Neural cell (in vitro differentiated cells): ENCODE data around the gene LCP1. TPM values are rescaled to one million over a fixed set of nuclear protein-coding genes. Genes with fewer than 3 reads are reported as not detected.

Experiments
- H2AFZ ChIP-seq: fragments of 200-600, 300-800 bp; sonication (generic), shearing (Covaris generic); 2 replicates; pipeline ENCODE4 v1.6.0; 2014; ENCODE audit warnings: low read depth, mild to moderate bottlenecking, antibody characterized with exemption, low read length, moderate library complexity
- H3F3A ChIP-seq: fragments of 200-600 bp; shearing (Covaris generic); 2 replicates; pipeline ENCODE4 v1.6.1; 2016; ENCODE audit warnings: mild to moderate bottlenecking, moderate library complexity, mixed read lengths, antibody characterized with exemption, low read length; ENCODE audit not compliant: insufficient read depth, poor library complexity, severe bottlenecking
- H3K27ac ChIP-seq: fragments of 200-600, 300-800 bp; sonication (generic), shearing (Covaris generic); 2 replicates; pipeline ENCODE4 v1.5.1; 2014; ENCODE audit warnings: mild to moderate bottlenecking, low read length, moderate library complexity
- H3K27me3 ChIP-seq: fragments of 300-800, 200-600 bp; sonication (generic), shearing (Covaris generic); 2 replicates; pipeline ENCODE4 v1.6.0; 2014; ENCODE audit warnings: mild to moderate bottlenecking, low read depth, low read length, moderate library complexity; ENCODE audit not compliant: insufficient read depth
- H3K36me3 ChIP-seq: fragments of 300-800, 200-600 bp; sonication (generic), shearing (Covaris generic); 2 replicates; pipeline ENCODE4 v1.5.1; 2014; ENCODE audit warnings: mild to moderate bottlenecking, antibody characterized with exemption, low read length, moderate library complexity; ENCODE audit not compliant: insufficient read depth
- H3K4me2 ChIP-seq: fragments of 300-800, 200-600 bp; sonication (generic), shearing (Covaris generic); 2 replicates; pipeline ENCODE4 v1.6.0; 2014; ENCODE audit warnings: mild to moderate bottlenecking, low read length
- H3K4me3 ChIP-seq: fragments of 300-800, 200-600 bp; sonication (generic), shearing (Covaris generic); 2 replicates; pipeline ENCODE4 v1.5.1; 2014; ENCODE audit warnings: mild to moderate bottlenecking, low read length, moderate library complexity
- H3K79me2 ChIP-seq: fragments of 200-600 bp; shearing (Covaris generic); replicated peaks from 2 replicates; pipeline ENCODE4 v1.6.0; 2014; ENCODE audit warnings: mild to moderate bottlenecking, low read length, moderate library complexity; ENCODE audit not compliant: insufficient read depth
- H3K9ac ChIP-seq: fragments of 300-800, 200-600 bp; sonication (generic), shearing (Covaris generic); 2 replicates; pipeline ENCODE4 v1.6.1; 2016; ENCODE audit warnings: mild to moderate bottlenecking, low read length, mixed read lengths
- H3K9me2 ChIP-seq: fragments of 200-600 bp; shearing (Covaris generic); 2 replicates; pipeline ENCODE4 v1.6.1; 2016; ENCODE audit warnings: mild to moderate bottlenecking, low read length, mixed read lengths; ENCODE audit not compliant: insufficient read depth
- H3K9me3 ChIP-seq: fragments of 200-600, 300-800 bp; sonication (generic), shearing (Covaris generic); 2 replicates; pipeline ENCODE4 v1.6.1; 2016; ENCODE audit warnings: mild to moderate bottlenecking, mixed run types, low read length, moderate library complexity, mixed read lengths
- H4K20me1 ChIP-seq: fragments of 200-600 bp; shearing (Covaris generic); 2 replicates; pipeline ENCODE4 v1.6.1; 2016; ENCODE audit warnings: mild to moderate bottlenecking, mixed run types; ENCODE audit not compliant: insufficient read depth
- EP300 ChIP-seq: fragments of 450-650 bp; conservative IDR thresholded peaks from 2 replicates; pipeline ENCODE4 v1.6.1; 2014; ENCODE audit warnings: antibody characterized with exemption, mild to moderate bottlenecking, moderate library complexity; ENCODE audit not compliant: poor library complexity, severe bottlenecking
- EZH2 ChIP-seq: fragments of 200-600, 300-800 bp; shearing (Covaris generic), sonication (generic); IDR thresholded peaks from 2 replicates; pipeline ENCODE4 v1.6.1; 2014; ENCODE audit warnings: antibody characterized with exemption, low read length, borderline replicate concordance, mild to moderate bottlenecking; ENCODE audit not compliant: insufficient read depth, poor library complexity, severe bottlenecking
- MXI1 ChIP-seq: fragments of 450-650 bp; conservative IDR thresholded peaks from 2 replicates; pipeline ENCODE4 v1.6.1; 2014; ENCODE audit warnings: antibody characterized with exemption, mild to moderate bottlenecking; ENCODE audit not compliant: poor library complexity, severe bottlenecking
- POLR2AphosphoS5 ChIP-seq: IDR thresholded peaks from 2 replicates; pipeline ENCODE4 v1.6.1; 2012
- RAD21 ChIP-seq: fragments of 450-650 bp; conservative IDR thresholded peaks from 2 replicates; pipeline ENCODE4 v1.6.1; 2014; ENCODE audit warnings: antibody characterized with exemption, mild to moderate bottlenecking, moderate library complexity
- SMC3 ChIP-seq: fragments of 450-650 bp; conservative IDR thresholded peaks from 2 replicates; pipeline ENCODE4 v1.6.1; 2014; ENCODE audit warnings: antibody characterized with exemption, mild to moderate bottlenecking, moderate library complexity; ENCODE audit not compliant: poor library complexity
- TAF1 ChIP-seq: IDR thresholded peaks from 2 replicates; pipeline ENCODE4 v1.6.1; 2012; ENCODE audit warnings: low read depth
- polyA plus RNA-seq: library from polyadenylated mRNA; depleted of rRNA; stranded (reverse); fragments of >200 nt; gene quantifications from 2 replicates; pipeline ENCODE4 v1.2.3, GENCODE V29; 2014
- TF ChIP-seq, protein P1 (sequence below): IDR thresholded peaks from 2 replicates; pipeline ENCODE4 v1.6.1; 2012; ENCODE audit warnings: borderline replicate concordance
- TF ChIP-seq, protein P2 (sequence below): fragments of 450-650 bp; IDR thresholded peaks from 2 replicates; pipeline ENCODE4 v1.5.1; 2014; ENCODE audit warnings: antibody characterized with exemption, mild to moderate bottlenecking, moderate library complexity; ENCODE audit not compliant: poor library complexity, severe bottlenecking

Gene LCP1
- polyA plus RNA-seq, 1 donor from 2014 or later: 0.76 TPM

DNA sequence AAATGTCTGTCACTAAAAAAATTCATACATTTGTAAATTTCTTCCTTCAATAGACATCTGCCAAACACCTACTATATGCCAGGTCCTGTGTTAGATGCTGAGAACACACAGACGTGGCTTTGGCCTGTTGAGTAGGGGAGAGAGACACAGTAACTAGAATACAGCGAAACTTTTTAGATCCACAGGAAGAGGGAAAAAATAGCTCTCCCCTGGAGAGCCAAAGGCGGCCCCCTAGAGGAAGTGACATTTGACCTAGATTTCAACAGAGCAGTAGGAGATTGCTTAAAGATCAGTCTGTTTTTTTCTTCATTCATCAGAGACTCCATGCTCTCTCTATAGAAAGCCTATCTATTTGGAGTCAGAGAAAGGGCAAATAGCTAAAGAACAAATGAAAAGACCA lies 11.3 kb downstream of the LCP1 start:
- Histone ChIP-seq H3K27me3 (no peaks in the 10 kb centered on the region), H3K4me2 (no peak overlapping the region), H3K9ac (no peak overlapping the region), H3K36me3 (no peaks in the 10 kb centered on the region), H3K4me3 (no peak overlapping the region), H3K79me2 (no peaks in the 10 kb centered on the region), H3K27ac (no peak overlapping the region), H3K9me2 (no peaks in the 10 kb centered on the region), H2AFZ (no peak overlapping the region), H3F3A (no peaks in the 10 kb centered on the region), H4K20me1 (no peaks in the 10 kb centered on the region), H3K9me3 (no peaks in the 10 kb centered on the region)
- TF ChIP-seq, protein P1, sequence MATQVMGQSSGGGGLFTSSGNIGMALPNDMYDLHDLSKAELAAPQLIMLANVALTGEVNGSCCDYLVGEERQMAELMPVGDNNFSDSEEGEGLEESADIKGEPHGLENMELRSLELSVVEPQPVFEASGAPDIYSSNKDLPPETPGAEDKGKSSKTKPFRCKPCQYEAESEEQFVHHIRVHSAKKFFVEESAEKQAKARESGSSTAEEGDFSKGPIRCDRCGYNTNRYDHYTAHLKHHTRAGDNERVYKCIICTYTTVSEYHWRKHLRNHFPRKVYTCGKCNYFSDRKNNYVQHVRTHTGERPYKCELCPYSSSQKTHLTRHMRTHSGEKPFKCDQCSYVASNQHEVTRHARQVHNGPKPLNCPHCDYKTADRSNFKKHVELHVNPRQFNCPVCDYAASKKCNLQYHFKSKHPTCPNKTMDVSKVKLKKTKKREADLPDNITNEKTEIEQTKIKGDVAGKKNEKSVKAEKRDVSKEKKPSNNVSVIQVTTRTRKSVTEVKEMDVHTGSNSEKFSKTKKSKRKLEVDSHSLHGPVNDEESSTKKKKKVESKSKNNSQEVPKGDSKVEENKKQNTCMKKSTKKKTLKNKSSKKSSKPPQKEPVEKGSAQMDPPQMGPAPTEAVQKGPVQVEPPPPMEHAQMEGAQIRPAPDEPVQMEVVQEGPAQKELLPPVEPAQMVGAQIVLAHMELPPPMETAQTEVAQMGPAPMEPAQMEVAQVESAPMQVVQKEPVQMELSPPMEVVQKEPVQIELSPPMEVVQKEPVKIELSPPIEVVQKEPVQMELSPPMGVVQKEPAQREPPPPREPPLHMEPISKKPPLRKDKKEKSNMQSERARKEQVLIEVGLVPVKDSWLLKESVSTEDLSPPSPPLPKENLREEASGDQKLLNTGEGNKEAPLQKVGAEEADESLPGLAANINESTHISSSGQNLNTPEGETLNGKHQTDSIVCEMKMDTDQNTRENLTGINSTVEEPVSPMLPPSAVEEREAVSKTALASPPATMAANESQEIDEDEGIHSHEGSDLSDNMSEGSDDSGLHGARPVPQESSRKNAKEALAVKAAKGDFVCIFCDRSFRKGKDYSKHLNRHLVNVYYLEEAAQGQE: no peak
- TF ChIP-seq RAD21 (no peak), TAF1 (no peak), EZH2 (no peak), EP300 (no peak), POLR2AphosphoS5 (no peak), SMC3 (no peak), MXI1 (no peak)
- TF ChIP-seq, protein P2, sequence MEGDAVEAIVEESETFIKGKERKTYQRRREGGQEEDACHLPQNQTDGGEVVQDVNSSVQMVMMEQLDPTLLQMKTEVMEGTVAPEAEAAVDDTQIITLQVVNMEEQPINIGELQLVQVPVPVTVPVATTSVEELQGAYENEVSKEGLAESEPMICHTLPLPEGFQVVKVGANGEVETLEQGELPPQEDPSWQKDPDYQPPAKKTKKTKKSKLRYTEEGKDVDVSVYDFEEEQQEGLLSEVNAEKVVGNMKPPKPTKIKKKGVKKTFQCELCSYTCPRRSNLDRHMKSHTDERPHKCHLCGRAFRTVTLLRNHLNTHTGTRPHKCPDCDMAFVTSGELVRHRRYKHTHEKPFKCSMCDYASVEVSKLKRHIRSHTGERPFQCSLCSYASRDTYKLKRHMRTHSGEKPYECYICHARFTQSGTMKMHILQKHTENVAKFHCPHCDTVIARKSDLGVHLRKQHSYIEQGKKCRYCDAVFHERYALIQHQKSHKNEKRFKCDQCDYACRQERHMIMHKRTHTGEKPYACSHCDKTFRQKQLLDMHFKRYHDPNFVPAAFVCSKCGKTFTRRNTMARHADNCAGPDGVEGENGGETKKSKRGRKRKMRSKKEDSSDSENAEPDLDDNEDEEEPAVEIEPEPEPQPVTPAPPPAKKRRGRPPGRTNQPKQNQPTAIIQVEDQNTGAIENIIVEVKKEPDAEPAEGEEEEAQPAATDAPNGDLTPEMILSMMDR: no peak

DNA sequence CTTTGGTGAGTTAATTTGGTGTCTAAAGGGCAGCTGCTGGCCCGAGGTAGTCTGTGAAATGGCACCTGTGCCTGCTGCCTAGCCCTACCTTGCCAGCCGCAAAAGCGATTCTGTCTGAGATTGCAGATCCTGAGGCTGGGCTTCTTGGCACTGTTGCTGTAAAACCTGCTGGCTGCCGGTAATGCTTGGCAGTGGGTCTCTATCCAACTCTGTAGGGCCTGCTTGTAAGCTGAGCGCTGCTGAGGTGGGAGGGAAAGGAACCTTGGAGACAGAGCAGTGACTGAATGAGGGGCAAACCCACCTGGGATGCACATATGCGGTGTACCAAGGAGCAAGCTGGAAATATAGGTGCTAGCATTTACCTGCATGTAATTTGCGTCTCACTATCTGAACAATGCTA lies 11.7 kb downstream of the LCP1 start:
- no peak overlapping the region for H3K4me2 ChIP-seq
- no peak overlapping the region for H2AFZ ChIP-seq
- no peaks in the 10 kb centered on the region for H3K27me3 ChIP-seq
- H3F3A ChIP-seq: no peaks in the 10 kb centered on the region
- no peaks in the 10 kb centered on the region for H3K9me3 ChIP-seq
- no peak overlapping the region for H3K27ac ChIP-seq
- no peak overlapping the region for H3K9ac ChIP-seq
- H4K20me1 ChIP-seq: no peaks in the 10 kb centered on the region
- H3K36me3 ChIP-seq: no peaks in the 10 kb centered on the region
- no peaks in the 10 kb centered on the region for H3K9me2 ChIP-seq
- no peak overlapping the region for H3K4me3 ChIP-seq
- TF ChIP-seq, protein P2: no peak
- TF ChIP-seq EZH2 (no peak), TAF1 (no peak), MXI1 (no peak), EP300 (no peak), SMC3 (no peak)
- TF ChIP-seq, protein P1: no peak
- H3K79me2 ChIP-seq: no peaks in the 10 kb centered on the region
